Smooth muscle cell (in vitro differentiated cells): ENCODE measurements around the gene SCGB3A2. TPM values are rescaled to one million over a fixed set of nuclear protein-coding genes. Genes with fewer than 3 reads are reported as not detected.
A peak's percentile ranks its signal among the peaks of the same experiment; 100 is the strongest.

Experiments
- DNase-seq: peaks from one replicate; lab custom pipeline; 2025; ENCODE audit not compliant: unreplicated experiment; lab: John Stamatoyannopoulos, UW
- H2AFZ ChIP-seq: fragments of 200-600 bp; sonication (generic); 2 replicates; pipeline ENCODE4 v1.6.0; 2016; ENCODE audit warnings: antibody characterized with exemption, low read depth, mild to moderate bottlenecking
- H3F3A ChIP-seq: fragments of 200-600 bp; sonication (generic); 2 replicates; pipeline ENCODE4 v1.6.0; 2017; ENCODE audit warnings: antibody characterized with exemption, low read depth
- H3K27ac ChIP-seq: fragments of 200-600 bp; sonication (generic); 2 replicates; pipeline ENCODE4 v1.5.1; 2016; ENCODE audit warnings: low read depth, mild to moderate bottlenecking
- H3K27me3 ChIP-seq: fragments of 200-600 bp; sonication (generic); 2 replicates; pipeline ENCODE4 v1.6.1; 2016; ENCODE audit warnings: low read depth, mild to moderate bottlenecking
- H3K36me3 ChIP-seq: fragments of 200-600 bp; sonication (generic); 2 replicates; pipeline ENCODE4 v1.5.1; 2016; ENCODE audit warnings: low read depth
- H3K4me1 ChIP-seq: fragments of 200-600 bp; sonication (generic); 2 replicates; pipeline ENCODE4 v1.5.1; 2016; ENCODE audit warnings: low read depth
- H3K4me2 ChIP-seq: fragments of 200-600 bp; sonication (generic); 2 replicates; pipeline ENCODE4 v1.6.0; 2016; ENCODE audit warnings: mild to moderate bottlenecking
- H3K4me3 ChIP-seq: fragments of 200-600 bp; sonication (generic); 2 replicates; pipeline ENCODE4 v1.5.1; 2016; ENCODE audit warnings: mild to moderate bottlenecking
- H3K79me2 ChIP-seq: fragments of 200-600 bp; sonication (generic); 2 replicates; pipeline ENCODE4 v1.6.0; 2016; ENCODE audit warnings: low read depth, mild to moderate bottlenecking
- H3K9ac ChIP-seq: fragments of 200-600 bp; sonication (generic); 2 replicates; pipeline ENCODE4 v1.6.0; 2016; ENCODE audit warnings: low read depth
- H3K9me3 ChIP-seq: fragments of 200-600 bp; sonication (generic); replicated peaks from 2 replicates; pipeline ENCODE4 v1.5.1; 2016; ENCODE audit warnings: low read depth
- H4K20me1 ChIP-seq: fragments of 200-600 bp; sonication (generic); 2 replicates; pipeline ENCODE4 v1.6.0; 2016; ENCODE audit warnings: low read depth
- WGBS: methylation state at CpG from one replicate; pipeline ENCODE4 v1.1.7; 2016; ENCODE audit warnings: low lambda C conversion rate; 5-methylcytosine and 5-hydroxymethylcytosine counted together
- polyA plus RNA-seq: library from polyadenylated mRNA; unstranded; fragments of >200 nt; fragmentation: Nextera tagmentation; extraction: Ambion mirVana; gene quantifications from 2 replicates; pipeline ENCODE4 v1.2.1, GENCODE V29; 2016
- total RNA-seq: library from RNA; depleted of rRNA; stranded (reverse); fragments of >200 nt; gene quantifications from 2 replicates; pipeline ENCODE4 v1.2.3, GENCODE V29; 2014
- TF ChIP-seq, protein P1 (sequence below): fragments of 200-600 bp; sonication (generic); IDR thresholded peaks from 2 replicates; pipeline ENCODE4 v1.5.1; 2017; ENCODE audit warnings: borderline replicate concordance, mild to moderate bottlenecking, antibody characterized with exemption; ENCODE audit not compliant: insufficient read depth, poor library complexity, severe bottlenecking

The SCGB3A2 gene
- total and polyA plus RNA-seq, 2 experiments from 2014 or later: 2.3 to 3.9 TPM

DNA sequence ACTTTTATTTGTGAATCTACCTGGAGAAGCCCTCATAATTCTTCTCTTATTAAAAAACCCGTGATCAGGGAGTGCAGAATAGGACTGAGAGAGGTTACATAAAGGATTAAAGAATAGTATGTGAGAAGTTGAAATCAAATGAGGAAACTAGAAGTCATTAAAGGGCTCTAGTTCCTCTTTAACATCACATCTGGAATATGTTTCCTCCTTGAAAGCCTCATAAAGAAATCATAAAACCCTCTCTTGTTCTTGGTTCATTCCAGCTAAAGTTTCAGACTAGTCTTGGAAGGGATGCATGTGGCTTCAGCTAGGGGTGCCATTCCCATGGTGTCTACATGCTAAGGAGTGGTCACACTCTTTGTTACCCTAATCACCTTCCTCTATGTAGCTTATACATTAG lies 33.5 kb downstream of the SCGB3A2 start:
- H4K20me1 ChIP-seq: no peaks in the 10 kb centered on the region
- no peak overlapping the region for H3K27ac ChIP-seq
- H3K79me2 ChIP-seq: no peaks in the 10 kb centered on the region
- no peaks in the 10 kb centered on the region for H3K4me1 ChIP-seq
- H3K4me3 ChIP-seq: no peak overlapping the region
- H3K4me2 ChIP-seq: no peak overlapping the region
- H3K9ac ChIP-seq: no peak overlapping the region
- TF ChIP-seq, protein P1, sequence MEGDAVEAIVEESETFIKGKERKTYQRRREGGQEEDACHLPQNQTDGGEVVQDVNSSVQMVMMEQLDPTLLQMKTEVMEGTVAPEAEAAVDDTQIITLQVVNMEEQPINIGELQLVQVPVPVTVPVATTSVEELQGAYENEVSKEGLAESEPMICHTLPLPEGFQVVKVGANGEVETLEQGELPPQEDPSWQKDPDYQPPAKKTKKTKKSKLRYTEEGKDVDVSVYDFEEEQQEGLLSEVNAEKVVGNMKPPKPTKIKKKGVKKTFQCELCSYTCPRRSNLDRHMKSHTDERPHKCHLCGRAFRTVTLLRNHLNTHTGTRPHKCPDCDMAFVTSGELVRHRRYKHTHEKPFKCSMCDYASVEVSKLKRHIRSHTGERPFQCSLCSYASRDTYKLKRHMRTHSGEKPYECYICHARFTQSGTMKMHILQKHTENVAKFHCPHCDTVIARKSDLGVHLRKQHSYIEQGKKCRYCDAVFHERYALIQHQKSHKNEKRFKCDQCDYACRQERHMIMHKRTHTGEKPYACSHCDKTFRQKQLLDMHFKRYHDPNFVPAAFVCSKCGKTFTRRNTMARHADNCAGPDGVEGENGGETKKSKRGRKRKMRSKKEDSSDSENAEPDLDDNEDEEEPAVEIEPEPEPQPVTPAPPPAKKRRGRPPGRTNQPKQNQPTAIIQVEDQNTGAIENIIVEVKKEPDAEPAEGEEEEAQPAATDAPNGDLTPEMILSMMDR: no peak
- no peak overlapping the region for H2AFZ ChIP-seq
- 94% methylated on average over 1 of the region's 1 CpG for WGBS
- DNase-seq: no peak
- H3K36me3 ChIP-seq: no peaks in the 10 kb centered on the region
- H3K27me3 ChIP-seq: no peaks in the 10 kb centered on the region
- no peaks in the 10 kb centered on the region for H3F3A ChIP-seq
- no peaks in the 10 kb centered on the region for H3K9me3 ChIP-seq

DNA sequence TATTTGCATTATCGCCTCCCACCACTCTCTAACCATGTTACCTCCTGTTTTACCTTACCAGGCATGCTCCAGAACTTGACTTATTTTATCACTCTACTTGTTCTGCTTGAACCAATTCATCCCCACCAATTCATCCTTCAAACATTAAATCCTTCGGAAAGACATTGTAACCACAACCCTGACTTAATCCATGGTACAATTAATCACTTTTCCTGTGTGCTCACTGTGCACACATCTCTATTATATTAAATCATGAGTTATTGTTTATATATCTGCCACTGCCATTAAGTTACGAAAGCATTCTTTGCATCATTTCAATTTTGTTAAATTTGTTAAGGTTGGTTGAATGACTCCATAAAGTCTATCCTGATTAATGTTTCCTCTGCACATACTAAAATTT lies 35.3 kb downstream of the SCGB3A2 start:
- Histone ChIP-seq H3K36me3 (no peaks in the 10 kb centered on the region), H3K27me3 (no peaks in the 10 kb centered on the region), H3K9ac (no peak overlapping the region), H3K4me1 (peaks cover 8% of the 10 kb centered on the region), H3K27ac (no peak overlapping the region), H2AFZ (no peak overlapping the region), H3K4me2 (no peak overlapping the region), H3K9me3 (no peaks in the 10 kb centered on the region), H3F3A (no peaks in the 10 kb centered on the region), H3K79me2 (no peaks in the 10 kb centered on the region), H4K20me1 (no peaks in the 10 kb centered on the region), H3K4me3 (no peak overlapping the region)
- WGBS: 87% methylated on average over 3 of the region's 3 CpGs
- no peak for DNase-seq
- TF ChIP-seq, protein P1: no peak

DNA sequence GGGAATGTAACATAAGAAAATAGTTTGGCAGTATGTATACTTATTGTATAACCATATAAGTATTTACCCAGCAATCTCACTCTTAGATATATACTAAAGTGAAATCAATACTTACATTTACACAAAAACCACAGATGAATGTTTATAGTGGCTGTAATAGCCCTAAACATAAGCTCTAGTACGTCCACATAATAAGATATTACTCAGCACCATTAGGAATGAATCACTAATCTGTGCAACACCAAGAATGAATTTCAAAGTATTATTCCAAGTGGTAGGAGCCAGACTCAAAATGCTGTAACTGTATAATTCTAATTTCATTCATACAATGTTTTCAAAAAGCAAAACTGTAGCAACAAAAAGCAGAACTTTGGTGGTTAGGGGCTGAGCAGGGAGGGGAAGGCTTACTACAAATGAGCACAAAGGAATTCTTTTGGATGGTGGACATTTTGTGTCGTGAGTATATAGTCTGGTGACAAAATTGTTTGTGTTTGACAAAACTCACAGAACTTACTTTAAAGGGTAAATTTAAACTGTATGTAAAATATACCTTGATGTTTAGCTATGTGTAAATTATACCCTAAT lies 39.7 kb downstream of the SCGB3A2 start:
- WGBS: 46% methylated on average over 2 of the region's 2 CpGs
- no peaks in the 10 kb centered on the region for H3K9me3 ChIP-seq
- TF ChIP-seq, protein P1: no peak
- no peak overlapping the region for H2AFZ ChIP-seq
- H3F3A ChIP-seq: no peaks in the 10 kb centered on the region
- no peaks in the 10 kb centered on the region for H4K20me1 ChIP-seq
- H3K9ac ChIP-seq: no peak overlapping the region
- no peak for DNase-seq
- peak overlapping the region; percentile 56 for H3K4me2 ChIP-seq
- peaks cover 11% of the 10 kb centered on the region for H3K4me1 ChIP-seq
- H3K27ac ChIP-seq: peak overlapping the region; percentile 56
- H3K4me3 ChIP-seq: no peak overlapping the region
- H3K36me3 ChIP-seq: no peaks in the 10 kb centered on the region
- H3K79me2 ChIP-seq: no peaks in the 10 kb centered on the region
- no peaks in the 10 kb centered on the region for H3K27me3 ChIP-seq

DNA sequence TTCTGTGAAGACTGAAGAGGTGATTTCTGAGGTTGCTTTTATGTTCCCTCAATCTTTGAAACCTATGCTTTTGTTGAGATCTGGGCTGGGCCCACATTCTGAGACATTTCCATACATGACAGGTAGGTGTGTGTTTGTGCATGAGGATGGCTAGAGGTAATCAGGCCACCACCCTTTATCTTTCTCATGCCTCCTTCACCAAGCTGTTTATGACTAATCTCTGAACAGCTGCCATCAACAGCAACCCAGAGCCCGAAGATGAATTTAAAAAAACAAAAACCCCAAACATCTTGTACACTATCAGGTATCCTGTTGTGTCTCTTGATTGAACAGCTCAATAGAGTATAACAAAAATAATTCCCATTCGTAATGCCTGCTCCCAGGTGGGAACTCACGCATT lies 40.4 kb downstream of the SCGB3A2 start:
- Histone ChIP-seq H4K20me1 (no peaks in the 10 kb centered on the region), H3K79me2 (no peaks in the 10 kb centered on the region), H3F3A (no peaks in the 10 kb centered on the region), H3K9me3 (no peaks in the 10 kb centered on the region), H2AFZ (no peak overlapping the region), H3K27me3 (no peaks in the 10 kb centered on the region), H3K9ac (no peak overlapping the region), H3K4me2 (no peak overlapping the region), H3K27ac (peak overlapping the region; percentile 56), H3K36me3 (no peaks in the 10 kb centered on the region), H3K4me3 (no peak overlapping the region), H3K4me1 (peaks cover 11% of the 10 kb centered on the region)
- TF ChIP-seq, protein P1: no peak
- DNase-seq: no peak
- 91% methylated on average over 3 of the region's 3 CpGs for WGBS
